ENCODE data around the gene PRKACG.

The PRKACG gene

GRCh38 chr9:69035438-69036308, 21.8 kb upstream of the PRKACG start, which contains the start of gene FXN:
TSS of gene FXN (plus strand) at chr9:69035752. CDS start at chr9:69035783, 31 bp downstream.
- TF ChIP-seq CTCF (IDR thresholded peaks at IDR 0.05; ENCODE audit: low read depth, low read length): peak; percentile 98
- peak within 1 kb of the TSS; percentile 77 for H3K4me3 ChIP-seq (ENCODE audit: low read depth, low read length)

- no peak for TF ChIP-seq CTCF (IDR thresholded peaks at IDR 0.05; ENCODE audit: low read depth, low read length)
- H3K4me3 ChIP-seq (ENCODE audit: low read depth, low read length): no peak overlapping the region
Observed at GRCh38 chr9:69034071-69034470, 20.2 kb upstream of the PRKACG start.

GRCh38 chr9:69030851-69031645, 17.1 kb upstream of the PRKACG start:
- TF ChIP-seq CTCF (IDR thresholded peaks at IDR 0.05; ENCODE audit: low read depth, low read length): no peak

GRCh38 chr9:69029535-69029934, 15.6 kb upstream of the PRKACG start:
- no peak overlapping the region for H3K4me3 ChIP-seq (ENCODE audit: low read depth, low read length)
- no peak for TF ChIP-seq CTCF (IDR thresholded peaks at IDR 0.05; ENCODE audit: low read depth, low read length)

More at GRCh38 chr9:69030851-69031645, 17.1 kb upstream of the PRKACG start:
- H3K4me3 ChIP-seq (ENCODE audit: low read depth, low read length): no peak overlapping the region

GRCh38 chr9:69028754-69029153, 14.8 kb upstream of the PRKACG start:
- H3K4me3 ChIP-seq (ENCODE audit: low read depth, low read length): no peak overlapping the region
- no peak for TF ChIP-seq CTCF (IDR thresholded peaks at IDR 0.05; ENCODE audit: low read depth, low read length)

GRCh38 chr9:69027355-69028097, 13.6 kb upstream of the PRKACG start:
- TF ChIP-seq CTCF (IDR thresholded peaks at IDR 0.05; ENCODE audit: low read depth, low read length): peak; percentile 76
- H3K4me3 ChIP-seq (ENCODE audit: low read depth, low read length): no peak overlapping the region
